ENCODE data around the gene TYW5. TPM values are rescaled to one million over a fixed set of nuclear protein-coding genes. Genes with fewer than 3 reads are reported as not detected.
A peak's percentile ranks its signal among the peaks of the same experiment; 100 is the strongest.

Gene TYW5
- total RNA-seq, 1 donor from 2014 or later, result 8.5 TPM

DNA sequence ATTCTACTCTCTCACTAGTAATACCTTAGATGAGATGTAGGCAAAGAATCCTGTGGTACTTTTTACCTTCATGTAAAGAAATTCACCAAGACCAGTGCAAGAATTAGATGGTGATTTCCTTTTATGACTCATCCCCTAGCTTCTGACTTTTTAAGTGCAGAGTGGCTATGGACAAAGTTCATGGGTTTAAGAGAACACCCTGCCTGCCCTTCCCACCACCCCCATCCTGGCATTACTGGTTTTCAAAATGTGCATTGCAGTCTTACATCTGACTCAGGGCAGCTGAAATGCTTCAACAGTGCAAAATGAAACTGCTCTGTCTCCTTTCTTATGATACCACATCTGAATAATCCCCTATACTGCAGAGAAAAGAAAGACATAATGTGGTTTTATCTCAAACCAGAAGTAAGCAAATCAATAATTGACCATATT is 22.7 kb upstream of the TYW5 start:
- Mint-ChIP-seq H3K27ac (ENCODE audit: unreplicated experiment) (no peak overlapping the region), H3K27me3 (ENCODE audit: unreplicated experiment) (no peaks in the 10 kb centered on the region), H3K9me3 (ENCODE audit: unreplicated experiment) (no peaks in the 10 kb centered on the region), H3K4me1 (ENCODE audit: low read depth, unreplicated experiment) (peaks cover 9% of the 10 kb centered on the region), H3K36me3 (ENCODE audit: unreplicated experiment) (no peaks in the 10 kb centered on the region), H3K4me3 (ENCODE audit: unreplicated experiment) (no peak overlapping the region)
- no peak for TF ChIP-seq CTCF (IDR thresholded peaks at IDR 0.05; ENCODE audit: partially characterized antibody, unreplicated experiment)
- DNase-seq, result no peak

DNA sequence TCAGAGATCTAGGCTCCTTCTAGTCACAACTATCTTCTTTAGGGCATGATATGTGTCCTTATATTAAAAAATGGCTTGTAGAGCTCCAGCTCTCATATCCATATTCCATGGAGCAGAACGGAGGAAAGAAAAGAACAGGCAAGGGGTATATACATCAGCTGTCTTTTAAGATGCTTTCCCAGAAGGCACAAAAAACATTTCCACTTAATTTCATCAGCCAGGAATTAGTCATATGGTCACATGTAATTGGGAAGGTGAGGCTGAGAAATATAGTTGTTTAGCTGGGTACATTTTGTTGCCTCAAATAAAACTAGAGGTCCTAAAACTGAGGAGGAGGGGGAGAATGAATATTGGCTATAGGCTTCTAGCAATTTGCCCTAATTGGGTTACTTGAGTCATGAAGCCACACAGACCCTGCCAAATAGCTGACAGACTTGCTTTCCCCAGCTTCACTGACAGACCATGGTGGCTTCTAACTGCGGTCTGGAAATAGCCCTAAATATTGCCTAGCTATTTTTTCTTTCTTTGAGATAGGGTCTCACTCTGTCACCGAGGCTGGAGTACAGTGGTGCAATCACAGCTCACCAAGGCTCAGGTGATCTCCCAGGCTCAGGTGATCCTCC is 20.1 kb upstream of the TYW5 start:
- no peak for DNase-seq
- TF ChIP-seq CTCF (IDR thresholded peaks at IDR 0.05; ENCODE audit: partially characterized antibody, unreplicated experiment), result no peak
- Mint-ChIP-seq H3K27me3 (ENCODE audit: unreplicated experiment) (no peaks in the 10 kb centered on the region), H3K27ac (ENCODE audit: unreplicated experiment) (no peak overlapping the region), H3K4me1 (ENCODE audit: low read depth, unreplicated experiment) (peaks cover 5% of the 10 kb centered on the region), H3K4me3 (ENCODE audit: unreplicated experiment) (no peak overlapping the region), H3K9me3 (ENCODE audit: unreplicated experiment) (no peaks in the 10 kb centered on the region), H3K36me3 (ENCODE audit: unreplicated experiment) (no peaks in the 10 kb centered on the region)

DNA sequence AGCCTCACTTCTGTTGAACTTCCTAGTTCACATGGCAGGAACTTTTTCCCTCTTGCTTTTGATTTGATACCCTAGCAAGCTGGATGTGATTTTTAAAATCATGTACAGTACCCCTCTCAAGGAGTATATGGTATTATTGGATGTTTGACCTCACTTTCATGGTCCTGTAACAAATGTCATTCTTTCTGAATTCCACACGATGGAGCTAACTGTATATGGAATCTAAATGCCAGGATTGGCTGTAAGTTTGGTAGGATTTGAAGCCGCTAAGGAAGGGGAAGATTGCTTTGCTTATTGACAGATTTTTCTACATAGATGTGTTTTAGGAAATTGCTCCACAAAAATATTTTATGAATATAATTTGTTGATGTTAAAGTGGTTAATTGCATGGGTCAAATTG is 18.4 kb upstream of the TYW5 start:
- peak; percentile 50 for TF ChIP-seq CTCF (IDR thresholded peaks at IDR 0.05; ENCODE audit: partially characterized antibody, unreplicated experiment)
- no peak for DNase-seq
- Mint-ChIP-seq H3K27ac (ENCODE audit: unreplicated experiment) (no peak overlapping the region), H3K9me3 (ENCODE audit: unreplicated experiment) (no peaks in the 10 kb centered on the region), H3K36me3 (ENCODE audit: unreplicated experiment) (no peaks in the 10 kb centered on the region), H3K4me1 (ENCODE audit: low read depth, unreplicated experiment) (no peaks in the 10 kb centered on the region), H3K4me3 (ENCODE audit: unreplicated experiment) (no peak overlapping the region), H3K27me3 (ENCODE audit: unreplicated experiment) (no peaks in the 10 kb centered on the region)

- no peaks in the 10 kb centered on the region for H3K9me3 Mint-ChIP-seq (ENCODE audit: unreplicated experiment)
- no peaks in the 10 kb centered on the region for H3K36me3 Mint-ChIP-seq (ENCODE audit: unreplicated experiment)
- no peak overlapping the region for H3K4me3 Mint-ChIP-seq (ENCODE audit: unreplicated experiment)
- H3K27ac Mint-ChIP-seq (ENCODE audit: unreplicated experiment), result no peak overlapping the region
- no peak for TF ChIP-seq CTCF (IDR thresholded peaks at IDR 0.05; ENCODE audit: partially characterized antibody, unreplicated experiment)
- no peaks in the 10 kb centered on the region for H3K27me3 Mint-ChIP-seq (ENCODE audit: unreplicated experiment)
- no peak for DNase-seq
- no peaks in the 10 kb centered on the region for H3K4me1 Mint-ChIP-seq (ENCODE audit: low read depth, unreplicated experiment)
These were observed 16.9 kb upstream of the TYW5 start for GRCh38 chr2:199972088-199972626.

DNA sequence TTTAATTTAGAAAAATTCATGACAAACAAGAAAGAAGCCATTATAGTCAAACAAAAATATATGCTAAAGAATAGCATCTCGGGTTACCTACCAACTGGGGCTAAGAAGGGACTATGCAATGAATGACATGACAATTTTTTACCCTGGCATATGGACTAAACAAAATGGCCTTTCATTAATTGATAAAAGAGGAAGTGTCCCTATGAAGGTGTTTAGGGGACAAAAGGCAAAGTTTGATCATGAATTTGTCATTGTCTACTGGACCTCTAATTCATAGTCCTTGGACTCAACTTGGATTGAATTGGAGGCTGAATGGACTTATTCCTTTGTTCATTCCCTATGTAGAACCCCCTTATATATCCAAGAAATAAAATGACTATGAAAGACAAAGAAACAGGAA is 12.8 kb upstream of the TYW5 start:
- Mint-ChIP-seq H3K27ac (ENCODE audit: unreplicated experiment) (no peak overlapping the region), H3K9me3 (ENCODE audit: unreplicated experiment) (no peaks in the 10 kb centered on the region), H3K36me3 (ENCODE audit: unreplicated experiment) (no peaks in the 10 kb centered on the region), H3K27me3 (ENCODE audit: unreplicated experiment) (no peaks in the 10 kb centered on the region), H3K4me3 (ENCODE audit: unreplicated experiment) (no peak overlapping the region), H3K4me1 (ENCODE audit: low read depth, unreplicated experiment) (no peaks in the 10 kb centered on the region)
- no peak for DNase-seq
- no peak for TF ChIP-seq CTCF (IDR thresholded peaks at IDR 0.05; ENCODE audit: partially characterized antibody, unreplicated experiment)

Data from glutamatergic neuron (in vitro differentiated cells).